Gastroesophageal sphincter (tissue), 4 donors: ENCODE data around the gene ATP6V0A4. TPM values are rescaled to one million over a fixed set of nuclear protein-coding genes. Genes with fewer than 3 reads are reported as not detected.

Experiments
- ATAC-seq: fragments of 150-250 bp; one replicate; pipeline ENCODE4 v1.9.1; 2016; ENCODE audit warnings: mild to moderate bottlenecking, moderate library complexity
- H3K27ac ChIP-seq, 4 donors: fragments of 200-600 bp; sonication (generic) in 3 of 4; 1 replicate in 3 of 4; 2 replicates in 1 of 4; pipeline ENCODE4 v1.5.1; 2016 to 2019
- H3K27me3 ChIP-seq: fragments of 200-600 bp; sonication (generic); one replicate; pipeline ENCODE4 v1.5.1; 2019
- H3K36me3 ChIP-seq, 2 donors: fragments of 200-600 bp; sonication (generic); one replicate each; pipeline ENCODE4 v1.5.1; 2019; ENCODE audit warnings: control low read depth in 1 of 2
- H3K4me1 ChIP-seq, 3 donors: fragments of 200-600 bp; sonication (generic); 1 replicate in 2 of 3; 2 replicates in 1 of 3; pipeline ENCODE4 v1.5.1; 2016 to 2019; ENCODE audit warnings: control low read depth in 2 of 3
- H3K4me3 ChIP-seq, 2 donors: fragments of 200-600 bp; sonication (generic); one replicate each; pipeline ENCODE4 v1.5.1; 2019; ENCODE audit warnings: mild to moderate bottlenecking in 1 of 2, moderate library complexity in 1 of 2
- H3K9me3 ChIP-seq, 3 donors: fragments of 200-600 bp; sonication (generic); one replicate each; pipeline ENCODE4 v1.5.1; 2017 to 2019; ENCODE audit warnings: control low read depth in 2 of 3
- EP300 ChIP-seq: sonication (generic); formaldehyde crosslinking; IDR thresholded peaks from one replicate; pipeline ENCODE4 v1.6.1; 2017; ENCODE audit warnings: antibody characterized with exemption, mild to moderate bottlenecking
- POLR2A ChIP-seq, 2 donors: fragments of 450-650 bp; IDR thresholded peaks; one replicate each; pipeline ENCODE4 v1.6.1; 2017; ENCODE audit warnings: antibody characterized with exemption in 2 of 2, mild to moderate bottlenecking in 2 of 2, moderate library complexity in 1 of 2
- POLR2AphosphoS5 ChIP-seq: sonication (generic); formaldehyde crosslinking; IDR thresholded peaks from one replicate; pipeline ENCODE4 v1.6.1; 2017; ENCODE audit warnings: antibody characterized with exemption
- WGBS, 2 donors: methylation state at CpG; one replicate each; pipeline ENCODE4 v1.1.5; 2018; ENCODE audit warnings: low coverage in 1 of 2; 5-methylcytosine and 5-hydroxymethylcytosine counted together
- total RNA-seq, 4 donors: library from RNA; depleted of rRNA; stranded (reverse); fragments of >200 nt; gene quantifications; one replicate each; pipeline ENCODE4 v1.1.0, GENCODE V29; 2016
- TF ChIP-seq, protein P1 (sequence below), 4 experiments: fragments of 200-600 bp in 2 of 4; fragments of 450-650 bp in 2 of 4; sonication (generic) in 1 of 4; IDR thresholded peaks; one replicate each; pipeline ENCODE4 v1.5.1; 2017 to 2019; ENCODE audit warnings: antibody characterized with exemption in 4 of 4, mild to moderate bottlenecking in 2 of 4, moderate library complexity in 2 of 4

Gene ATP6V0A4
- total RNA-seq, 4 donors from 2014 or later: 0.82 TPM; not detected in 3

GRCh38 chr7:138832966-138833365 is 35.0 kb upstream of the ATP6V0A4 start:
- H3K4me3 ChIP-seq: no peak overlapping the region
- peaks cover 0 to 10% of the 10 kb centered on the region in 2 donors for H3K36me3 ChIP-seq
- no peaks in the 10 kb centered on the region for H3K4me1 ChIP-seq
- no peak overlapping the region for H3K27ac ChIP-seq
- WGBS, 2 donors: 89 to 94% methylated on average over 7 to 10 of the region's 10 CpGs
- H3K9me3 ChIP-seq: no peaks in the 10 kb centered on the region
- no peak for TF ChIP-seq POLR2AphosphoS5
- no peak for TF ChIP-seq EP300
- TF ChIP-seq, protein P1, sequence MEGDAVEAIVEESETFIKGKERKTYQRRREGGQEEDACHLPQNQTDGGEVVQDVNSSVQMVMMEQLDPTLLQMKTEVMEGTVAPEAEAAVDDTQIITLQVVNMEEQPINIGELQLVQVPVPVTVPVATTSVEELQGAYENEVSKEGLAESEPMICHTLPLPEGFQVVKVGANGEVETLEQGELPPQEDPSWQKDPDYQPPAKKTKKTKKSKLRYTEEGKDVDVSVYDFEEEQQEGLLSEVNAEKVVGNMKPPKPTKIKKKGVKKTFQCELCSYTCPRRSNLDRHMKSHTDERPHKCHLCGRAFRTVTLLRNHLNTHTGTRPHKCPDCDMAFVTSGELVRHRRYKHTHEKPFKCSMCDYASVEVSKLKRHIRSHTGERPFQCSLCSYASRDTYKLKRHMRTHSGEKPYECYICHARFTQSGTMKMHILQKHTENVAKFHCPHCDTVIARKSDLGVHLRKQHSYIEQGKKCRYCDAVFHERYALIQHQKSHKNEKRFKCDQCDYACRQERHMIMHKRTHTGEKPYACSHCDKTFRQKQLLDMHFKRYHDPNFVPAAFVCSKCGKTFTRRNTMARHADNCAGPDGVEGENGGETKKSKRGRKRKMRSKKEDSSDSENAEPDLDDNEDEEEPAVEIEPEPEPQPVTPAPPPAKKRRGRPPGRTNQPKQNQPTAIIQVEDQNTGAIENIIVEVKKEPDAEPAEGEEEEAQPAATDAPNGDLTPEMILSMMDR (IDR thresholded peaks at IDR 0.05): no peak
- no peak for TF ChIP-seq POLR2A (IDR thresholded peaks at IDR 0.05)
- H3K27me3 ChIP-seq: no peaks in the 10 kb centered on the region
- no peak for ATAC-seq

GRCh38 chr7:138829335-138829734 is 31.3 kb upstream of the ATP6V0A4 start:
- TF ChIP-seq EP300: no peak
- TF ChIP-seq POLR2AphosphoS5: no peak
- TF ChIP-seq, protein P1 (IDR thresholded peaks at IDR 0.05): no peak
- TF ChIP-seq POLR2A (IDR thresholded peaks at IDR 0.05): no peak
- no peak for ATAC-seq
- Histone ChIP-seq H3K9me3 (peaks cover 0 to 10% (median 0%) of the 10 kb centered on the region in 3 donors), H3K27ac (no peak overlapping the region), H3K27me3 (no peaks in the 10 kb centered on the region), H3K4me3 (no peak overlapping the region), H3K4me1 (no peaks in the 10 kb centered on the region), H3K36me3 (no peaks in the 10 kb centered on the region)
- 83 to 94% methylated on average over 3 to 11 of the region's 11 CpGs for WGBS, 2 donors

GRCh38 chr7:138828302-138828701 is 30.3 kb upstream of the ATP6V0A4 start:
- Histone ChIP-seq H3K4me1 (no peaks in the 10 kb centered on the region), H3K27me3 (no peaks in the 10 kb centered on the region), H3K27ac (no peak overlapping the region), H3K9me3 (peaks cover 0 to 10% (median 0%) of the 10 kb centered on the region in 3 donors), H3K36me3 (no peaks in the 10 kb centered on the region), H3K4me3 (no peak overlapping the region)
- TF ChIP-seq, protein P1 (IDR thresholded peaks at IDR 0.05): no peak
- TF ChIP-seq POLR2A (IDR thresholded peaks at IDR 0.05) (no peak), EP300 (no peak), POLR2AphosphoS5 (no peak)
- ATAC-seq: no peak
- WGBS, 2 donors: 64% methylated on average over 2 of the region's 2 CpGs

GRCh38 chr7:138825049-138825721 is 27.2 kb upstream of the ATP6V0A4 start:
- H3K4me3 ChIP-seq: no peak overlapping the region
- peaks cover 0 to 10% (median 0%) of the 10 kb centered on the region in 3 donors for H3K9me3 ChIP-seq
- WGBS, 2 donors: 83 to 97% methylated on average over 1 to 5 of the region's 11 CpGs
- ATAC-seq: no peak
- H3K36me3 ChIP-seq: no peaks in the 10 kb centered on the region
- TF ChIP-seq EP300 (no peak), POLR2AphosphoS5 (no peak), POLR2A (IDR thresholded peaks at IDR 0.05) (no peak)
- TF ChIP-seq, protein P1 (IDR thresholded peaks at IDR 0.05): no peak
- no peak overlapping the region for H3K27ac ChIP-seq
- no peaks in the 10 kb centered on the region for H3K27me3 ChIP-seq
- H3K4me1 ChIP-seq: no peaks in the 10 kb centered on the region
